Brain microvascular endothelial cell (primary cell): Measurements from ENCODE around the gene CDK19.

ENCODE experiments used
- DNase-seq: peaks from one replicate; pipeline ENCODE4 v3.0.0-alpha.2; 2020
- H3K27ac ChIP-seq: fragments of 250-450 bp; sonication (Bioruptor Pico); 2 replicates; pipeline ENCODE4 v1.5.1; 2020; ENCODE audit warnings: mild to moderate bottlenecking, moderate library complexity
- H3K27me3 ChIP-seq: fragments of 250-450 bp; sonication (Bioruptor Pico); replicated peaks from 2 replicates; pipeline ENCODE4 v1.5.1; 2020; ENCODE audit warnings: mild to moderate bottlenecking
- H3K36me3 ChIP-seq: fragments of 250-450 bp; sonication (Bioruptor Pico); replicated peaks from 2 replicates; pipeline ENCODE4 v1.5.1; 2020; ENCODE audit warnings: mild to moderate bottlenecking
- H3K4me3 ChIP-seq: 2 replicates; pipeline ENCODE4 v1.5.1; 2011; ENCODE audit warnings: low read depth, mild to moderate bottlenecking, control low read depth, low read length, moderate library complexity
- in situ Hi-C: cut with HindIII; loops from 2 replicates; pipeline ENCODE4 v1.10.0; 2017; ENCODE audit warnings: low sequenced_read_pairs, low pct_ligation_motif_present
- TF ChIP-seq, protein P1 (sequence below): IDR thresholded peaks from 2 replicates; pipeline ENCODE4 v1.5.1; 2011; ENCODE audit warnings: low read depth, mild to moderate bottlenecking, moderate library complexity, low read length, control low read depth, inconsistent platforms; ENCODE audit errors: missing control alignments

Gene CDK19

GRCh38 chr6:110690916-110691315, 124.4 kb downstream of the CDK19 start:
- Histone ChIP-seq H3K27me3 (no peaks in the 10 kb centered on the region), H3K36me3 (no peaks in the 10 kb centered on the region), H3K27ac (no peak overlapping the region), H3K4me3 (no peak overlapping the region)
- TF ChIP-seq, protein P1, sequence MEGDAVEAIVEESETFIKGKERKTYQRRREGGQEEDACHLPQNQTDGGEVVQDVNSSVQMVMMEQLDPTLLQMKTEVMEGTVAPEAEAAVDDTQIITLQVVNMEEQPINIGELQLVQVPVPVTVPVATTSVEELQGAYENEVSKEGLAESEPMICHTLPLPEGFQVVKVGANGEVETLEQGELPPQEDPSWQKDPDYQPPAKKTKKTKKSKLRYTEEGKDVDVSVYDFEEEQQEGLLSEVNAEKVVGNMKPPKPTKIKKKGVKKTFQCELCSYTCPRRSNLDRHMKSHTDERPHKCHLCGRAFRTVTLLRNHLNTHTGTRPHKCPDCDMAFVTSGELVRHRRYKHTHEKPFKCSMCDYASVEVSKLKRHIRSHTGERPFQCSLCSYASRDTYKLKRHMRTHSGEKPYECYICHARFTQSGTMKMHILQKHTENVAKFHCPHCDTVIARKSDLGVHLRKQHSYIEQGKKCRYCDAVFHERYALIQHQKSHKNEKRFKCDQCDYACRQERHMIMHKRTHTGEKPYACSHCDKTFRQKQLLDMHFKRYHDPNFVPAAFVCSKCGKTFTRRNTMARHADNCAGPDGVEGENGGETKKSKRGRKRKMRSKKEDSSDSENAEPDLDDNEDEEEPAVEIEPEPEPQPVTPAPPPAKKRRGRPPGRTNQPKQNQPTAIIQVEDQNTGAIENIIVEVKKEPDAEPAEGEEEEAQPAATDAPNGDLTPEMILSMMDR = no peak
- DNase-seq = no peak
- in situ Hi-C loops = no loop called here

DNA sequence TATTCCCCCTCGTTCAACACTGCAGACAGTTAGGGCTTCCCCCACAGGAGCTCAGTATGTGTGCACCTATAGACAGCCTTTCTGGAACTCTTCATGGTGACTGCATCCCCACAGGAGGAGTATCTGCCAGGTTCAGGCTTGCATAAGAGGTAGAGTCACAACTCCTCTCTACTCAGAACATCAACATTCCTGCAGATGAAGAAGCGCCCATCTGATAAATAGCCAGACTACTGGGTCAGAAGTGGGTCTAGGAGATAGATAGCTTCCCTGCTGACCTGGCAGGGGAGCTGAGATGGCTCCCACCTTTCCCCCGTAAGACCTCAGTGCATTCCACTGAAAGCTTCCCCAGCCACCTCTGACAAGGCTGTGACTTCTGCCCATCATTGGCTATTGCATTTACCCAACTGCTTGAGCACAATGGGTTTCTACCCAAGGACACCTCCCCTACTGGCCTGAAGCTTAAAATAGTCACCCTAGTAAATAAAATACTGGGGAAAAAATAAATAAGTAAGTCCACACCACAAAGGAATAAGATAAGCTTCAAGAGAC, 125.1 kb downstream of the CDK19 start:
- no peak overlapping the region for H3K27ac ChIP-seq
- in situ Hi-C loops = no loop called here
- H3K27me3 ChIP-seq = no peaks in the 10 kb centered on the region
- H3K36me3 ChIP-seq = no peaks in the 10 kb centered on the region
- H3K4me3 ChIP-seq = no peak overlapping the region
- DNase-seq = no peak
- TF ChIP-seq, protein P1 = no peak

DNA sequence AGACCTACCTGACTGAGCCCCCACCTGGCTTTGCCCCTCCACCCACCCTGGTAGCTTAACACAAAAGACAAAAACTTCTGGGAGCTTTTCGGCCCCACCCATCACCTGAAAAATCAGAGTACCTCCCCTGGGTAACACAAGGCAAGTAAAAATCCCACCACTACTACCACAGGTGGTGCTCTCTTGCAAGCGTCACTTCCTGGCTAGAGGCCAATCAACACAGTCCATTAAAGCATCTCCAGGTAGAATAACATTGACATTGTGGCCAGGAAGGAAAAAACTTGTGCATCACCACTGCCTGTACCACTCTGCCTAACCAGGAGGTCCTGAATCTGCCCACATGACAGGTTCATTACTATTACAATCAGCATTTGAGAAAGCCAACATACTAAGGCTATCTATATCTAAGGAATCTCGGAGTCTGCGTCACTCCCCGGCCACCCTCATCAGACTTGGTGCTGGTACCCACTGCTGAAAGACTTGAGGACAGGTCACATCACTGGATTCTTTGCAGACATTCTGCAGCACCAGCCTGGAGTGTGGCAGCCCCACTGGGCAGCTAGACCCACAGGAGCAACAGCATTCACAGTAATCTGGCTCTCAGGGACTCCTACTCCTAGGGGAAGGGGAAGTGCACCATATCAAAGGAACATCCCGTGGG, 125.9 kb downstream of the CDK19 start:
- Histone ChIP-seq H3K27ac (no peak overlapping the region), H3K4me3 (no peak overlapping the region), H3K36me3 (no peaks in the 10 kb centered on the region), H3K27me3 (no peaks in the 10 kb centered on the region)
- in situ Hi-C loops = no loop called here
- no peak for DNase-seq
- TF ChIP-seq, protein P1 = no peak

GRCh38 chr6:110688661-110689268, 126.5 kb downstream of the CDK19 start:
- no peak for DNase-seq
- in situ Hi-C loops = no loop called here
- Histone ChIP-seq H3K27me3 (no peaks in the 10 kb centered on the region), H3K4me3 (no peak overlapping the region), H3K27ac (no peak overlapping the region), H3K36me3 (no peaks in the 10 kb centered on the region)
- TF ChIP-seq, protein P1 = no peak

GRCh38 chr6:110687326-110687725, 127.9 kb downstream of the CDK19 start:
- TF ChIP-seq, protein P1 = no peak
- in situ Hi-C loops = no loop called here
- DNase-seq = no peak
- no peaks in the 10 kb centered on the region for H3K27me3 ChIP-seq
- no peaks in the 10 kb centered on the region for H3K36me3 ChIP-seq
- no peak overlapping the region for H3K27ac ChIP-seq
- no peak overlapping the region for H3K4me3 ChIP-seq
